Kidney (tissue), 14 donors: ENCODE measurements around the gene PACS2. TPM values are rescaled to one million over a fixed set of nuclear protein-coding genes. Genes with fewer than 3 reads are reported as not detected.

ENCODE experiments used
- DNase-seq, 5 donors: peaks; one replicate each; pipeline ENCODE4 v3.0.0-alpha.2; 2013 to 2020
- FAIRE-seq: peaks from 2 replicates; lab custom pipeline; 2012; peaks lifted over from hg19 to GRCh38; lab: Jason Lieb, UNC
- H3K27ac ChIP-seq, 2 donors: one replicate each; pipeline ENCODE4 v1.7.0; 2013; ENCODE audit warnings: low read depth in 2 of 2, low read length in 2 of 2, inconsistent platforms in 1 of 2
- H3K27me3 ChIP-seq: one replicate; pipeline ENCODE4 v1.7.1; 2013; ENCODE audit warnings: low read length, inconsistent platforms; ENCODE audit not compliant: control insufficient read depth, insufficient read depth
- H3K36me3 ChIP-seq, 3 donors: one replicate each; pipeline versions ENCODE4 v1.7.0 to v1.7.1; 2013; ENCODE audit warnings: low read length in 3 of 3, control low read depth in 1 of 3, inconsistent platforms in 1 of 3; ENCODE audit not compliant: insufficient read depth in 3 of 3, control insufficient read depth in 2 of 3
- H3K4me1 ChIP-seq, 3 donors: one replicate each; pipeline versions ENCODE4 v1.7.0 to v1.7.1; 2013; ENCODE audit warnings: low read length in 3 of 3, inconsistent platforms in 1 of 3, low read depth in 1 of 3; ENCODE audit not compliant: control insufficient read depth in 2 of 3, insufficient read depth in 2 of 3
- H3K4me3 ChIP-seq, 3 donors: one replicate each; pipeline versions ENCODE4 v1.7.0 to v1.8.1; 2013; ENCODE audit warnings: low read length in 3 of 3, control low read depth in 1 of 3, inconsistent platforms in 1 of 3
- H3K9ac ChIP-seq, 3 donors: one replicate each; pipeline versions ENCODE4 v1.7.0 to v1.7.1; 2013; ENCODE audit warnings: low read length in 3 of 3, control low read depth in 1 of 3, inconsistent platforms in 1 of 3
- H3K9me3 ChIP-seq, 3 donors: one replicate each; pipeline versions ENCODE4 v1.7.0 to v1.7.1; 2013; ENCODE audit warnings: low read length in 3 of 3, control low read depth in 1 of 3, inconsistent platforms in 1 of 3; ENCODE audit not compliant: control insufficient read depth in 2 of 3, insufficient read depth in 1 of 3
- intact Hi-C: fragments of 100-400 bp; cut with DNase I; formaldehyde crosslinking; loops from one replicate; pipeline ENCODE4 v1.11.1; 2022
- polyA plus RNA-seq: library from polyadenylated mRNA; stranded (reverse); fragments of 350-450 nt; fragmentation: Illumina TruSeq; extraction: RNeasy Lipid Tissue Mini Kit (QIAGEN cat#74804); gene quantifications from one replicate; pipeline ENCODE4 v1.2.3, GENCODE V29; 2014; ENCODE audit warnings: low read depth, low replicate concordance; ENCODE audit not compliant: insufficient read depth
- total RNA-seq: library from RNA; stranded (reverse); fragmentation: NEBNext Ultra II Directional; extraction: Animal tissue kit (Norgen Biotek cat#: 25700); gene quantifications from one replicate; pipeline ENCODE4 v1.2.1, GENCODE V29; 2021
- TF ChIP-seq, protein P1 (sequence below): IDR thresholded peaks from 3 replicates; pipeline ENCODE4 v1.5.1; 2012; ENCODE audit warnings: mild to moderate bottlenecking, moderate library complexity, borderline replicate concordance; ENCODE audit not compliant: insufficient read depth; ENCODE audit errors: extremely low read depth
- donor health status: control.
- donor health status: control.
- donor health status: control.
- donor health status: control.
- donor health status: control.
- donor health status: DM: yes; HTN: yes; CAD: no.
- donor health status: Normal renal cell carcinoma (clear cell type).

The PACS2 gene
- total and polyA plus RNA-seq, 2 donors from 2014 or later, result 35.7 to 83.9 TPM

- Histone ChIP-seq H3K9me3 (no peaks in the 10 kb centered on the region), H3K4me1 (peaks cover 0 to 20% (median 6%) of the 10 kb centered on the region in 3 donors), H3K9ac (no peak overlapping the region), H3K4me3 (no peak overlapping the region), H3K27ac (no peak overlapping the region), H3K36me3 (no peaks in the 10 kb centered on the region), H3K27me3 (no peaks in the 10 kb centered on the region)
- FAIRE-seq (no peak), DNase-seq (peak in 1 of 5 donors; percentile 73)
- TF ChIP-seq, protein P1, sequence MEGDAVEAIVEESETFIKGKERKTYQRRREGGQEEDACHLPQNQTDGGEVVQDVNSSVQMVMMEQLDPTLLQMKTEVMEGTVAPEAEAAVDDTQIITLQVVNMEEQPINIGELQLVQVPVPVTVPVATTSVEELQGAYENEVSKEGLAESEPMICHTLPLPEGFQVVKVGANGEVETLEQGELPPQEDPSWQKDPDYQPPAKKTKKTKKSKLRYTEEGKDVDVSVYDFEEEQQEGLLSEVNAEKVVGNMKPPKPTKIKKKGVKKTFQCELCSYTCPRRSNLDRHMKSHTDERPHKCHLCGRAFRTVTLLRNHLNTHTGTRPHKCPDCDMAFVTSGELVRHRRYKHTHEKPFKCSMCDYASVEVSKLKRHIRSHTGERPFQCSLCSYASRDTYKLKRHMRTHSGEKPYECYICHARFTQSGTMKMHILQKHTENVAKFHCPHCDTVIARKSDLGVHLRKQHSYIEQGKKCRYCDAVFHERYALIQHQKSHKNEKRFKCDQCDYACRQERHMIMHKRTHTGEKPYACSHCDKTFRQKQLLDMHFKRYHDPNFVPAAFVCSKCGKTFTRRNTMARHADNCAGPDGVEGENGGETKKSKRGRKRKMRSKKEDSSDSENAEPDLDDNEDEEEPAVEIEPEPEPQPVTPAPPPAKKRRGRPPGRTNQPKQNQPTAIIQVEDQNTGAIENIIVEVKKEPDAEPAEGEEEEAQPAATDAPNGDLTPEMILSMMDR, result no peak
- intact Hi-C loops, result no loop called here
These were observed 1.6 kb upstream of the PACS2 start for GRCh38 chr14:105312973-105313372.

- peaks cover 0 to 20% (median 6%) of the 10 kb centered on the region in 3 donors for H3K4me1 ChIP-seq
These were observed 914 bp upstream of the PACS2 start for GRCh38 chr14:105313381-105314286.

DNA sequence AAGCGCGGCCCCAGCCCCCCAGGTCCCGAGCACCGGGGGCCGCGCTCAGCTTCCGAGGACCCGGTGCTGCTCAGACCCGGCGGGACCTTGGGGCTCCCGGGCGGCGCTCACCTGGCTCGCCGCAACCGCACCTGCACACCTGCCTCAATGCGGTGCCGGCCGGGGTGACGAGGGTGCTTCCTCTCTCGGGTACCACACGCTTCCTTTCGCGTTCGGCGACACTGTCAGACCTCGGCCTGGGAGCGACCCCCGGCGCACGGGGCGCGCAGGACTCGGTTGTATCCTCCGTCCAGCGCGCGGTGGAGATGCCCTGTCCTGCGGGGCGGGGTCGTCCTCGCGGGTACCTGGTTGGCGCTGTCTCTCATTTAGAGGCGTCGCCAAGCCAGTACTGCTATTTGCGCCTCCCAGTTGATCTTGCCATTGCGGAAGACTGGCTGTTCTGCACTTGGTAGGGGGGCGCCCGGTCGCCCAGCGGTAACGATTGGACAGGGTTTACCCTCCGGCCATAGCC is 718 bp downstream of the PACS2 start:
- H3K27ac ChIP-seq, result no peak overlapping the region
- FAIRE-seq (no peak), DNase-seq (peak; percentile 39 to 86 (median 58))
- intact Hi-C loops, result no loop called here
- H3K27me3 ChIP-seq, result no peaks in the 10 kb centered on the region
- H3K36me3 ChIP-seq, result no peaks in the 10 kb centered on the region
- no peaks in the 10 kb centered on the region for H3K9me3 ChIP-seq
- TF ChIP-seq, protein P1, result no peak
- peak overlapping the region; percentile 7 to 46 (median 45) for H3K9ac ChIP-seq
- H3K4me1 ChIP-seq, result peaks cover 0 to 20% (median 6%) of the 10 kb centered on the region in 3 donors
- peak overlapping the region; percentile 44 to 72 (median 72) for H3K4me3 ChIP-seq

More at GRCh38 chr14:105313381-105314286, 914 bp upstream of the PACS2 start:
- intact Hi-C loops, result no loop called here
- Histone ChIP-seq H3K27me3 (no peaks in the 10 kb centered on the region), H3K36me3 (no peaks in the 10 kb centered on the region), H3K4me3 (peak overlapping the region; percentile 8 to 43 (median 16)), H3K27ac (peak overlapping the region in 1 of 2 donors; percentile 74), H3K9me3 (no peaks in the 10 kb centered on the region), H3K9ac (peak overlapping the region in 2 of 3 donors; percentile 43 to 67)
- TF ChIP-seq, protein P1, result no peak
- DNase-seq, result peak in 2 of 5 donors; percentile 29 to 60
- no peak for FAIRE-seq
